IMR-90 (cell line): Measurements from ENCODE around the gene F3. TPM values are rescaled to one million over a fixed set of nuclear protein-coding genes. Genes with fewer than 3 reads are reported as not detected.
A peak's percentile ranks its signal among the peaks of the same experiment; 100 is the strongest.

Experiments
- ATAC-seq: fragments of 200-7000 bp; cut with Tn5 transposase; 2 replicates; pipeline ENCODE4 v1.9.1; 2020; ENCODE audit warnings: low read depth, mild to moderate bottlenecking, moderate library complexity
- BruUV-seq: library from RNA; stranded (reverse); fragments of 400-500 nt; replicated peaks from 2 replicates; lab custom pipeline; 2021; lab: Mats Ljungman, UMichigan
- CTCF ChIA-PET: fragments of 300-600 bp; formaldehyde crosslinking; extraction: SDS; loops from one replicate; lab custom pipeline; 2021; ENCODE audit warnings: antibody characterized with exemption; lab: Yijun Ruan, JAX
- POLR2A ChIA-PET: fragments of 300-600 bp; sonication (Branson Sonifier 250); formaldehyde crosslinking; loops from one replicate; lab custom pipeline; 2022; ENCODE audit warnings: antibody characterized with exemption; ENCODE audit not compliant: unreplicated experiment; lab: Charles Lee
- DNase-seq: peaks from one replicate; pipeline ENCODE4 v3.0.0; 2013
- H2AFZ ChIP-seq: replicated peaks from 2 replicates; pipeline ENCODE3; 2013; ENCODE audit warnings: low read length, mild to moderate bottlenecking; ENCODE audit not compliant: poor library complexity
- H2AK5ac ChIP-seq: 2 replicates; pipeline ENCODE4 v1.6.1; 2013; ENCODE audit warnings: low read depth, low read length, inconsistent platforms
- H2AK9ac ChIP-seq: replicated peaks from 2 replicates; pipeline ENCODE3; 2013; ENCODE audit warnings: mild to moderate bottlenecking, low read depth, low read length, moderate library complexity; ENCODE audit not compliant: poor library complexity
- H2BK120ac ChIP-seq: 2 replicates; pipeline ENCODE4 v1.6.1; 2013; ENCODE audit warnings: low read depth, low read length, inconsistent platforms
- H2BK15ac ChIP-seq: 3 replicates; pipeline ENCODE4 v1.6.1; 2013; ENCODE audit warnings: low read depth, low read length, inconsistent platforms
- H2BK20ac ChIP-seq: 2 replicates; pipeline ENCODE4 v1.6.1; 2013; ENCODE audit warnings: low read depth, mild to moderate bottlenecking, inconsistent platforms, low read length, moderate library complexity
- H2BK5ac ChIP-seq: 2 replicates; pipeline ENCODE4 v1.6.1; 2013; ENCODE audit warnings: mild to moderate bottlenecking, low read depth, low read length, inconsistent platforms; ENCODE audit not compliant: poor library complexity, severe bottlenecking
- H3K14ac ChIP-seq: replicated peaks from 2 replicates; pipeline ENCODE4 v1.6.1; 2013; ENCODE audit warnings: low read depth, low read length, inconsistent platforms
- H3K18ac ChIP-seq: 2 replicates; pipeline ENCODE4 v1.6.1; 2013; ENCODE audit warnings: low read depth, low read length, control low read depth
- H3K23ac ChIP-seq: 2 replicates; pipeline ENCODE4 v1.6.1; 2013; ENCODE audit warnings: low read depth, low read length, inconsistent platforms
- H3K27ac ChIP-seq: 2 replicates; pipeline ENCODE4 v1.5.1; 2013; ENCODE audit warnings: mild to moderate bottlenecking, control low read depth, low read length; ENCODE audit not compliant: insufficient read depth
- H3K27me3 ChIP-seq: 2 replicates; pipeline ENCODE4 v1.6.1; 2013; ENCODE audit warnings: low read length; ENCODE audit not compliant: control insufficient read depth, insufficient read depth
- H3K36me3 ChIP-seq: 2 replicates; pipeline ENCODE4 v1.6.1; 2013; ENCODE audit warnings: low read length, mixed read lengths; ENCODE audit not compliant: control insufficient read depth, insufficient read depth
- H3K4ac ChIP-seq: 2 replicates; pipeline ENCODE4 v1.6.1; 2013; ENCODE audit warnings: low read depth, low read length, inconsistent platforms
- H3K4me1 ChIP-seq: 2 replicates; pipeline ENCODE4 v1.6.1; 2013; ENCODE audit warnings: low read length, mixed read lengths; ENCODE audit not compliant: control insufficient read depth, insufficient read depth
- H3K4me2 ChIP-seq: 2 replicates; pipeline ENCODE4 v1.6.1; 2013; ENCODE audit warnings: low read depth, mild to moderate bottlenecking, control low read depth, low read length, moderate library complexity
- H3K4me3 ChIP-seq: 2 replicates; pipeline ENCODE4 v1.5.1; 2013; ENCODE audit warnings: low read depth, mild to moderate bottlenecking, control low read depth, low read length, moderate library complexity; ENCODE audit not compliant: insufficient read depth
- H3K56ac ChIP-seq: 2 replicates; pipeline ENCODE4 v1.6.1; 2013; ENCODE audit warnings: low read length, inconsistent platforms; ENCODE audit not compliant: insufficient read depth; ENCODE audit errors: extremely low read depth
- H3K79me1 ChIP-seq, 2 experiments: 2 replicates each; pipeline ENCODE4 v1.6.1; 2013; ENCODE audit warnings: low read length in 2 of 2, inconsistent platforms in 1 of 2, low read depth in 1 of 2
- H3K9ac ChIP-seq: 2 replicates; pipeline ENCODE4 v1.6.1; 2013; ENCODE audit warnings: low read depth, low read length, control low read depth
- H3K9me1 ChIP-seq: 2 replicates; pipeline ENCODE4 v1.6.1; 2013; ENCODE audit warnings: low read length, inconsistent platforms; ENCODE audit not compliant: insufficient read depth
- H3K9me3 ChIP-seq: 2 replicates; pipeline ENCODE4 v1.6.1; 2013; ENCODE audit warnings: low read length; ENCODE audit not compliant: control insufficient read depth, insufficient read depth
- H4K20me1 ChIP-seq: 2 replicates; pipeline ENCODE4 v1.6.1; 2013; ENCODE audit warnings: low read length, inconsistent platforms; ENCODE audit not compliant: insufficient read depth
- H4K5ac ChIP-seq: 2 replicates; pipeline ENCODE4 v1.6.1; 2013; ENCODE audit warnings: mild to moderate bottlenecking, low read depth, low read length, control low read depth
- H4K8ac ChIP-seq, 2 experiments: 2 replicates each; pipeline ENCODE4 v1.6.1; 2013; ENCODE audit warnings: low read depth in 2 of 2, low read length in 2 of 2, control low read depth in 1 of 2, inconsistent platforms in 1 of 2
- H4K91ac ChIP-seq: 2 replicates; pipeline ENCODE4 v1.6.1; 2013; ENCODE audit warnings: low read depth, low read length, inconsistent platforms; ENCODE audit not compliant: insufficient read depth
- CHD1 ChIP-seq: IDR thresholded peaks from 2 replicates; pipeline ENCODE4 v1.6.1; 2012; ENCODE audit warnings: low read depth, low read length, improper control_type of control experiment
- POLR2A ChIP-seq: IDR thresholded peaks from 2 replicates; pipeline ENCODE4 v1.6.1; 2012; ENCODE audit warnings: mild to moderate bottlenecking, low read depth, low read length
- RAD21 ChIP-seq: IDR thresholded peaks from 2 replicates; pipeline ENCODE4 v1.6.1; 2012; ENCODE audit warnings: low read length, improper control_type of control experiment
- WGBS, 2 experiments: methylation state at CpG; one replicate each; pipeline versions ENCODE4 v1.1.5 to v1.1.7; 2013; ENCODE audit warnings: missing lambda C conversion rate in 2 of 2; ENCODE audit not compliant: insufficient read length in 1 of 2; ENCODE audit errors: extremely low coverage in 2 of 2; 5-methylcytosine and 5-hydroxymethylcytosine counted together
- dilution Hi-C: fragments of 300-500 bp; cut with HindIII; formaldehyde crosslinking; loops from one replicate; pipeline ENCODE4 v1.14.3; 2018; ENCODE audit warnings: low sequenced_read_pairs; ENCODE audit not compliant: unreplicated experiment
- in situ Hi-C: fragments of 300-500 bp; cut with MboI; formaldehyde crosslinking; loops from 3 replicates; pipeline ENCODE4 v1.14.3; 2019; ENCODE audit warnings: low sequenced_read_pairs, inconsistent platforms, mixed read lengths
- intact Hi-C: fragments of 100-400 bp; cut with micrococcal nuclease; formaldehyde crosslinking; loops from 2 replicates; pipeline ENCODE4 v1.10.0; 2022
- polyA plus RNA-seq, 3 experiments: library from polyadenylated mRNA; depleted of rRNA; stranded (reverse); fragments of >200 nt; gene quantifications; 2 replicates each; pipeline ENCODE4 v1.2.3, GENCODE V29; 2012; ENCODE audit warnings: low replicate concordance in 1 of 3
- total RNA-seq: library from RNA; depleted of rRNA; stranded (reverse); fragments of >200 nt; gene quantifications from 2 replicates; pipeline ENCODE4 v1.2.3, GENCODE V29; 2012

The F3 gene
- total and polyA plus RNA-seq, 2 of the 4 experiments (the other 2 are of a cell fraction): 75.6 to 126 TPM

DNA sequence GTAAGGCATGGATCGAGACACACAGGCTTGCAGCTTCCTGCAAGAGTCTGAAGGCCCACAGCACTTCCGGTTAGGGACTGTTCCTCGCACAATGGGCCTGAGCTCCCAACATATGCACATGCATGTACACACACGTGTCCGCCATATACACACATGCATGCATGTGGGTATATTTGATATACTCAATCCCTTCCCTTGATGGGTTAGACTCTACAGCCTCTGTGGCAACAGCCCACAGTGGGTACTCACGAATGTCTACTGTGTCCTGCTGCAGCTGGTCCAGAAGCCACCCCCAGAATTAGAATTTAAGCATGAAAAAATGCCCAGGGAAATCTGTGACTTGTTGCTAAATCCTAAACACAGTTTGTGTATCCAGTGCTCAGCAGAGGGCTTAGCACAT, 9.9 kb downstream of the F3 start:
- in situ Hi-C loops: no loop called here
- no peak overlapping the region for H3K4me3 ChIP-seq
- no peak overlapping the region for H3K18ac ChIP-seq
- H4K91ac ChIP-seq: no peak overlapping the region
- no peak overlapping the region for H2BK15ac ChIP-seq
- CTCF ChIA-PET: no interaction called here
- no peak overlapping the region for H2BK120ac ChIP-seq
- 100% methylated on average over 2 of the region's 6 CpGs; no CpG with 5 or more reads in 1 of the 2 experiments for WGBS, 2 experiments
- no peak overlapping the region for H4K5ac ChIP-seq
- H3K4ac ChIP-seq: no peak overlapping the region
- peaks cover 10% of the 10 kb centered on the region for H3K9me1 ChIP-seq
- H4K20me1 ChIP-seq: peaks cover 70% of the 10 kb centered on the region
- H3K4me2 ChIP-seq: no peak overlapping the region
- TF ChIP-seq CHD1 (0 out of 2 replicates have a peak, but pooled peaks have one; percentile 42), RAD21 (no peak), POLR2A (peak; percentile 40)
- peak overlapping the region in 1 of 2 experiments; percentile 10; a peak in 1 of 4 replicates for H4K8ac ChIP-seq
- BruUV-seq: no TSS peak
- H2BK20ac ChIP-seq: no peak overlapping the region
- H3K27me3 ChIP-seq: no peaks in the 10 kb centered on the region
- H2AK5ac ChIP-seq: no peak overlapping the region
- H2AFZ ChIP-seq: no peak overlapping the region
- POLR2A ChIA-PET: interaction anchor here (0.6 to 4.9 kb wide), 4 partner anchors 9 to 271 kb away, joined by 3 to 24 read pairs (median 4); partner anchors contain the start of gene F3
- H3K4me1 ChIP-seq: peaks cover 4% of the 10 kb centered on the region
- H3K56ac ChIP-seq: no peak overlapping the region
- H3K36me3 ChIP-seq: peaks cover 60% of the 10 kb centered on the region
- no peak for DNase-seq
- no peak overlapping the region for H3K9ac ChIP-seq
- intact Hi-C loops: no loop called here
- no peak overlapping the region for H3K27ac ChIP-seq
- no peak overlapping the region for H3K23ac ChIP-seq
- no peak for ATAC-seq
- H3K79me1 ChIP-seq: peaks cover 18 to 42% of the 10 kb centered on the region in 2 experiments
- H2AK9ac ChIP-seq: no peak overlapping the region
- H3K9me3 ChIP-seq: no peaks in the 10 kb centered on the region
- H2BK5ac ChIP-seq: no peak overlapping the region
- dilution Hi-C loops: loop anchor here (25.0 kb wide), 1 partner anchor 256 kb away; no protein-coding TSS in a partner anchor
- H3K14ac ChIP-seq: no peak overlapping the region
